ENCODE measurements around the gene ZNF609.
A peak's percentile ranks its signal among the peaks of the same experiment; 100 is the strongest.

Gene ZNF609

GRCh38 chr15:64717130-64717529, 256.8 kb downstream of the ZNF609 start:
- no peak for DNase-seq (ENCODE audit: low read depth)
- H3K4me3 ChIP-seq (ENCODE audit: low read depth, low read length), result no peak overlapping the region
- TF ChIP-seq, protein P1, sequence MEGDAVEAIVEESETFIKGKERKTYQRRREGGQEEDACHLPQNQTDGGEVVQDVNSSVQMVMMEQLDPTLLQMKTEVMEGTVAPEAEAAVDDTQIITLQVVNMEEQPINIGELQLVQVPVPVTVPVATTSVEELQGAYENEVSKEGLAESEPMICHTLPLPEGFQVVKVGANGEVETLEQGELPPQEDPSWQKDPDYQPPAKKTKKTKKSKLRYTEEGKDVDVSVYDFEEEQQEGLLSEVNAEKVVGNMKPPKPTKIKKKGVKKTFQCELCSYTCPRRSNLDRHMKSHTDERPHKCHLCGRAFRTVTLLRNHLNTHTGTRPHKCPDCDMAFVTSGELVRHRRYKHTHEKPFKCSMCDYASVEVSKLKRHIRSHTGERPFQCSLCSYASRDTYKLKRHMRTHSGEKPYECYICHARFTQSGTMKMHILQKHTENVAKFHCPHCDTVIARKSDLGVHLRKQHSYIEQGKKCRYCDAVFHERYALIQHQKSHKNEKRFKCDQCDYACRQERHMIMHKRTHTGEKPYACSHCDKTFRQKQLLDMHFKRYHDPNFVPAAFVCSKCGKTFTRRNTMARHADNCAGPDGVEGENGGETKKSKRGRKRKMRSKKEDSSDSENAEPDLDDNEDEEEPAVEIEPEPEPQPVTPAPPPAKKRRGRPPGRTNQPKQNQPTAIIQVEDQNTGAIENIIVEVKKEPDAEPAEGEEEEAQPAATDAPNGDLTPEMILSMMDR (IDR thresholded peaks at IDR 0.05; ENCODE audit: control insufficient read depth, extremely low read depth, insufficient read depth), result no peak

DNA sequence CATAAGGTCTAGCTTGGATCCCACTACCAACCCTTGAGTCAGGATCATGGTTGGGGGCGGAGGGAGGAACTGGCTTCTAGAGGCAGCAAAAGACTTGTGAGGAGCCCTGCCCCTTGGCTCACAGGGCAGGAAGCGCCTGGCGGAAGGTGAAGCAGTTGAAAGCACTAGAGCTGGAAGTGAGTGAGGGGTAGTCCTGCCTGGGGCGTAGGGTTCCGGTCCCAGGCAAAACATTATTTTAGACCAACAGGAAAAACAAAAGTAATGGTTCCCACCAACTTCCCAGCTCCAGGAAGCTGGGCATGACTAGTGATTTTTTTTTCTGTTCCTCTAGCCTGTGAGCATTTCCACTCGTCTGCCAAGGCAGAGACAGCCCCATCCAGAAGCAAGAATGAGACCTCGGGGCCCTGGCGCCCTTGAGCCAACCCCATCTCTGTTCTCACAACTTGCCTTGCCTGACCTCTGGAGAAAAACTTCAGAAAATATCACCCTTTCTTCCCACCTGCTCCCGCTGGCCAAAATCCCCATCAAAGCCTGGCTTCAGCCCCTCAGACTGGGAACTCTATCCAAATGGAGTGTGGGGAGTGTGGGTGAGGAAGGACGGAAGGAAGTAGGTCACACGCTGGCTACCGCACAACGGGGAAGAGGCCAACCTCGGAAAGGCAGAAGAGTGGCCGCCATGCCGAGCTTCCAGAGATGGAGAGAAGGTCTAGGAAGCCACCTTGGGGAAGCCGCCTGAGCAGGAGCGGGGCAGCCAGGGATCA, 257.5 kb downstream of the ZNF609 start:
- DNase-seq (ENCODE audit: low read depth), result no peak
- H3K4me3 ChIP-seq (ENCODE audit: low read depth, low read length), result no peak overlapping the region
- TF ChIP-seq, protein P1 (IDR thresholded peaks at IDR 0.05; ENCODE audit: control insufficient read depth, extremely low read depth, insufficient read depth), result no peak

GRCh38 chr15:64720188-64720587, 259.8 kb downstream of the ZNF609 start:
- no peak for DNase-seq (ENCODE audit: low read depth)
- no peak overlapping the region for H3K4me3 ChIP-seq (ENCODE audit: low read depth, low read length)
- TF ChIP-seq, protein P1 (IDR thresholded peaks at IDR 0.05; ENCODE audit: control insufficient read depth, extremely low read depth, insufficient read depth), result no peak

DNA sequence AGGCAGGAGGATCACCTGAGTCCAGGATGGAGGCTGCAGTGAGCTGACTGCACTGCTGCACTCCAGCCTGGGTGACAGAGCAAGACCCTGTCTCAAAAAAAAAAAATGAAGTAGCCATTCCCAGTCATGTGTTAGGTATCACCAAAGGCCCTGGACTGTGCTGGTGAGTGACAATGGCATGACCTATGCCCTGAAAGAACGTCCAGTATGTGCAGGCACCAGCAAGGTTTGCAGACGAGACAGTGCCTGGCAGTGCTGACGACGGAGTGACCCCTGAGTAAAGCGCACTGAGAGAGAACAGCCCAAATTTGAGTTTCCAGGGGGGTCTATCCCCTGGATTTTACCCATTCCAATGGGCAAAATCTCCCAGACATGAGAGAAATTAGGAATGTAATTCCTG, 269.8 kb downstream of the ZNF609 start:
- no peak overlapping the region for H3K4me3 ChIP-seq (ENCODE audit: low read depth, low read length)
- no peak for DNase-seq (ENCODE audit: low read depth)
- TF ChIP-seq, protein P1 (IDR thresholded peaks at IDR 0.05; ENCODE audit: control insufficient read depth, extremely low read depth, insufficient read depth), result no peak

DNA sequence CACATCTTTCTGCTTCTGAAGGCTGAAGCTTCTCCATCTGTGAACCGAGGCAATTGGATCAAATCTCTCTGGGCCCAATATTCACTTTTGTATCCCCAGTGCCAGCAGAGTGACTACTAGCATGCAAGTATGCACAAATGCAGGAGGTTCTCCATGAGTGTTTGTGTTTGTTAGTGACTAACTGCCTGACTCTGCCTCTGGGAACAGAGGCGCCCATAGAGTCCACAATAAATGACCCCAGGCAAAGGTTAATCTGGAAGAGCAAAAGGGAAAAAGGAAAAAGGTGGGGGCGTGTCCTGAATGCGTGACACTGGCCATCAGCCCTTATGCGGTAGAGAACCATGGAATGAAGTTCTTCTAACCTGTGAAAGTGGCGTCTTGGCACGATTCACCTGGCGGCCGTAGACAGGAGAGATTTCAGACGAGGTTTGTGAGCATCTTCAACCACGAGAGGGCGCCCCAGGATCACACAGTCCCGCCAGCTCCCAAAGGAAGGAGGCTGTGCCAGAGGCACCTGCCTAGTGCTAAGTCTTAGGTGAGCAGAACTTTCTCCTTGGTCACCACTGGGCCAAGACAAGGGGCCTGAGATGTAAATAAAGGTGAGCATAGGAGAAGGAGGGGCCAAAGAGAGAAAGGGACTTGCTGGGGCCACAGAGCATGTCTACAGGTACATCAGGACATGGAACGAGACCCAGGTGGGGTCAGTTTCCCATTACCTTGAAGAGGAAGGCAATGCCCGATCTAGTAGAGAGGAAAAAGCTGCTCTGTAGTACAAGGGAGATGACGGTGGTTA, 270.8 kb downstream of the ZNF609 start:
- TF ChIP-seq, protein P1 (IDR thresholded peaks at IDR 0.05; ENCODE audit: control insufficient read depth, extremely low read depth, insufficient read depth), result peak; percentile 90

GRCh38 chr15:64731805-64732151, 271.4 kb downstream of the ZNF609 start:
- no peak for DNase-seq (ENCODE audit: low read depth)
- H3K4me3 ChIP-seq (ENCODE audit: low read depth, low read length), result no peak overlapping the region
- TF ChIP-seq, protein P1 (IDR thresholded peaks at IDR 0.05; ENCODE audit: control insufficient read depth, extremely low read depth, insufficient read depth), result no peak

More for the DNA sequence above, 270.8 kb downstream of the ZNF609 start:
- DNase-seq (ENCODE audit: low read depth), result peak; percentile 75
- H3K4me3 ChIP-seq (ENCODE audit: low read depth, low read length), result no peak overlapping the region
